Nucleus accumbens (tissue), 56 donors: ENCODE measurements around the gene ALDH3A2.

Experiments used
- DNase-seq, 56 donors: peaks; one replicate each; lab custom pipeline; 2025; lab: John Stamatoyannopoulos, UW

ALDH3A2 gene

GRCh38 chr17:19713901-19714361 lies 65.4 kb downstream of the ALDH3A2 start:
- DNase-seq: no peak

GRCh38 chr17:19714542-19715411 lies 66.2 kb downstream of the ALDH3A2 start:
- no peak for DNase-seq

- DNase-seq: peak in 9 of 56 donors; percentile 21 to 65 (median 42)
Observed at GRCh38 chr17:19716108-19717030, 67.8 kb downstream of the ALDH3A2 start, which contains the start of gene SLC47A2. Gene SLC47A2 (minus strand): TSS chr17:19716584. CDS start chr17:19716555, 29 bp downstream.

- no peak for DNase-seq
Observed at GRCh38 chr17:19717031-19717360, 68.4 kb downstream of the ALDH3A2 start.

- DNase-seq: no peak
Observed at GRCh38 chr17:19717411-19717908, 68.9 kb downstream of the ALDH3A2 start.

GRCh38 chr17:19718041-19718612 lies 69.6 kb downstream of the ALDH3A2 start:
- DNase-seq: no peak

- DNase-seq: no peak
Observed at GRCh38 chr17:19718613-19719354, 70.2 kb downstream of the ALDH3A2 start.

- no peak for DNase-seq
Observed at GRCh38 chr17:19719355-19720209, 71.0 kb downstream of the ALDH3A2 start.

- no peak for DNase-seq
Observed at GRCh38 chr17:19720210-19720475, 71.6 kb downstream of the ALDH3A2 start.

- DNase-seq: no peak
Observed at GRCh38 chr17:19720631-19721426, 72.3 kb downstream of the ALDH3A2 start.

- no peak for DNase-seq
Observed at GRCh38 chr17:19723964-19724363, 75.4 kb downstream of the ALDH3A2 start.

- peak in 14 of 56 donors; percentile 16 to 63 (median 28) for DNase-seq
Observed at GRCh38 chr17:19724501-19725420, 76.2 kb downstream of the ALDH3A2 start.

GRCh38 chr17:19725486-19725885 lies 76.9 kb downstream of the ALDH3A2 start:
- no peak for DNase-seq

GRCh38 chr17:19726631-19727376 lies 78.3 kb downstream of the ALDH3A2 start:
- peak in 1 of 56 donors; percentile 18 for DNase-seq
